ENCODE results near the gene PEX6.
"Not testable (repeated sequence)": the region's sequence is repeated elsewhere in the genome, so short reads cannot be mapped to it uniquely, and the experiment has no call there.

The PEX6 gene

DNA sequence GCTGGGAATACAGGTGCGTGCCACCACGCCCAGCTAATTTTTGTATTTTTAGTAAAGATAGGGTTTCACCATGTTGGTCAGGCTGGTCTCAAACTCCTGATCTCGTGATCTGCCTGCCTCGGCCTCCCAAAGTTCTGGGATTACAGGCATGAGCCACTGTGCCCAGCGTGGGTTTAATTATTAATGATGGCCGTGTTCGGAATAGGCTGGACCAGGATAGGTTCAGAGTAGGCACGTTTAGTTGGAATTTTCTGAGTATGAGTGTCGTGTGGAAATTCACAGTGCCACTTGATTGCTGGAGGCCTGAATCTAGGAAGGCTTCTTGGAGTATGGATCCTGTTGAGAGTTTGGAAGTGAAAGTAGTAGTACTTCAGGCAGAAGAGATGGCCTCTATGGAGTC lies 19.2 kb upstream of the PEX6 start:
- DNase-seq, result not testable (repeated sequence)

DNA sequence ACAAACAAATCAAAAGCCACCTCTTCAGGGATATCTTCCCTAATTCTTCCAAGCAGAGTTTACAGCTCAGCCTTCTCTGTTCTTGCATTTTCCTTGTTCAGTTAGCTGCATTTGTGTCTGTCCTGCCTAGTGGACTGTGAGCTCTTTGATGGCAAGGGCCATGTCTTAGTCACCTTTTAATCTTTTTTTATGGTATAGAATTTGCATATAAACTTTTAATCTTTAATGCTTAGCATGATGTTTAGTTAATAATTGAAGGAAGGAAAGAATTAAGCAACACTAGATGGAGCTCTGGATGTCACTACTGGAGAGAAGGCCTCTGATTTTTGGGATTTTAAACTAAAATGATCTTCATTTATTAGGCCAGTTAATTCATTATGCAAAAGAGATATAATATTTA lies 17.5 kb upstream of the PEX6 start:
- DNase-seq, result no peak

DNA sequence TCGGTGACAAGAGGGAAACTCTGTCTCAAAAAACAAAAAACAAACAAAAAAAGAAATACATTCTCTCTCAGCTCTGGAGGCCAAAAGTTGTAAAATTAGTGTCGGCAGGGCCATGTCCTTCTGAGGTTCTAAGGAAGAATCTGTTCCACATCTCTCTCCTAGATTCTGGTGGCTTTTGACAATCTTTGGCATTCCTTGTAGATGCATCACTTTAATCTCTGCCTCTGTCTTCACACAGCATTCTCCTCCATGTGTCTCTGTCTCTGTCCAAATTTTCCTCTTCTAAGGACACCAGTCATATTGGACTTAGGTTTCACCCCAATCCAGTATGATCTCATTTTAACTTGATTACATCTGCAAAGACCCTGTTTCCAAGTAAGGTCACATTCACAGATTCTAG lies 14.5 kb upstream of the PEX6 start:
- DNase-seq, result no peak

DNA sequence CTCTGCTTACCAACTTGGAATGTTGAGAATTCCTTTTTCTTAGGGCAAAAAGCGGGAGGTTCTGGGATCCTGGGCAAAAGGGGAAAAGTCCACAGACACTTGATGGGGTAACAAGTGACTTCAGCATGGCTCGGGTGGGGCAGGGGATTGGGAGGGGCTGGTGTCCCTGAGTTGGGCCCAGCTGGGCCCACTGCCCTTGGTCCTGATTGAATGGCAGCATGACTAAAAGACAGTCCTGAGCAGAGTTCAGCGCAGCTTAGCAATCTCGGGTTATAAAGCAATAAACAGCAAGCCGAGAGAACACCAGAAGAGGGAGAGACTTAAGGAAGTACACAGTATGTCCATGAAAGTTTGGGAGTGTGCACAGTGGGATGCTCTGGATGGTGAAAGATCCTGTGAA lies 10.9 kb upstream of the PEX6 start:
- DNase-seq, result no peak

DNA sequence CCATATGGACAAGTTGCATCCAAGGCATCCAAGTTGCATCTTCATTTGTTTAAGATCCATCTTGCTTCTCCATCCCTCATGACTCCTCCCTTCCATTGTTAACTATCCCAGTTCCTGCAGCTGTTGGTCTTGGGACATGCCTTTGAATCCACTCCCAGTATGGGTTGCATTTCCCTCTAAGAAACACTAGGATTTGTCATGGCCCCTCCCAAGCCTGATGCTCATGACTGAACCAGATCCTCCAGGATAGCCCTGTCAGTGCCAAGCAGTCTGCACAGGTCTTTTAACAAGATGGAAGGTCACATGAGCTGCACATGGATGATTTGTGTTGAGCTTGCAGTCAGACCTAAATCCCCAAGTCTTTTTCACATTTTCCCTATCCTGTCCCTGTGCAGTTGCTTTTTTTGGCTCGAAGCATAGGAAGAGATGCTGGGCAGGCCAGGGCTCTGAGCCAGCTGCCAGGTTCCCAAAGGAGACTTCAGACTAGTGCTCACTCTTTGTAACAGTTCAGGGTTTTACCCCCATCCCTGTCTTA lies 9.6 kb upstream of the PEX6 start:
- no peak for DNase-seq

DNA sequence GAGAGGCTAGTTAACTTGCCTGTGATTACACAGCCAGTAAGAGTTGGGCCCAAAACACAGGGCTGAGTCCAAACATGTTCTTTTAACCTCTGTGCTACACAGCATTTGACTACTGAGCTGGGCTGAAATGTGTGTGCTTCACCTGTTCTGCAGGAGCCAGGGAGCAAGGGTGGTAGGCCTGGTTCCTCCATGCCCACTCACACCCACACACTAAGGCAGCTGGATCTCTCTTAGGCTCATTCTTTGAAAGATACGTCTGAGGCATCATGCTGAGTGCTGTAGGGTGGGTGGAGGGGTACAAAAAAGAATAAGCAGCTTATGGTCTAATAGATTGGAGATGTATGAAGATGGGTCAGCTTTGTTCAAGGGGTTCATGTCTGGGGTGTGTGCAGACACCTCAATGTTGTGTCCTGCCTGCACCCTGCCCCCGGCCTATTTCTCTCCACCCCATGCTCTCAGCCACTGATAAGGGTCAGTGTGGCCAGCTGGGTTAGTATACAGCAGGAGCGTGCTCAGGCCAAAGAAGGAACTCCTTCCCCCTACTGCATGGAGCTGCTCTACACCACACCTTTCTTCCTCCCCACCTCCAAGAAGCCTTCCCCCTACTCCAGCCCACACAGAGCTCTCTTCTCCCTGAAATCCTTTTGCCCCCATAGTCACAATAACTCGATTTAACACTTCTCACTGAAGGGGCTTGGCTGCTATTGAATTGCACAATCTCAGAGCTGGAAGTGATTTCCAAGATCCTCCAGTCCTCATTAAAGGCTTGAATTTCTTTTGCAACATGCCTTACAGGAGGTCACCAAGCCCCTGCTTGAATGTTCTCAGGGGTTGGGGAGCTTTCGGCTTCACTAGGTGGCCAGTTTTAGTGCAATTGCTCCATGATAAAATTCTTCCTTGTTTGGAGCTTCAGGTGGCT lies 8.8 kb upstream of the PEX6 start:
- no peak for DNase-seq

DNA sequence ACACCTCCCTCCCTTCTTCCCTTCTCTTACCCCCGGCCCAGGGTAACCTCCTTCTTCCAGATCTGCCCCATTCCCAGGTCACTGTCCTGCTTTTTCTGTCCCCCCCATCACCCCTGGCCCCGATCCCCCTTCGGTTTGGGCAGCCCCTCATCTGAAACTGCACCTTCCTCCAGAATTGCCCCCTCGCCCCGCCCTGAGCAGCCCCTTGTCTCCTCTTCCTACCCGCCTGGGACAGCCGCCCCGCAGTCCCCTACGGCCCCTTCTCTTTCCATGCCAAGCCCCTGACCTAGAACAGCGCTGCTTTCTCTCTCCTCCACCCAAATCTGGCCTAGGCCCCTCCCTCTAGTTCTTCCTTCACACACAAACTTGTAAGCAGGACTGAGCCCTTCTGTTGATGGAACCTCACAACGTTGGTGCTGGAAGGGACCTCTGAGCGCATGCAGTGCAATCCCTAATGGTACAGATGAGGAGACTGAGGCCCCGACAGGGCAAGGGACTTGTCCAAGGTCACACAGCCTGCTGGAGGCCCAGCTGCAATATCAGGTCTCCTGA lies 6.0 kb upstream of the PEX6 start:
- DNase-seq, result no peak

DNA sequence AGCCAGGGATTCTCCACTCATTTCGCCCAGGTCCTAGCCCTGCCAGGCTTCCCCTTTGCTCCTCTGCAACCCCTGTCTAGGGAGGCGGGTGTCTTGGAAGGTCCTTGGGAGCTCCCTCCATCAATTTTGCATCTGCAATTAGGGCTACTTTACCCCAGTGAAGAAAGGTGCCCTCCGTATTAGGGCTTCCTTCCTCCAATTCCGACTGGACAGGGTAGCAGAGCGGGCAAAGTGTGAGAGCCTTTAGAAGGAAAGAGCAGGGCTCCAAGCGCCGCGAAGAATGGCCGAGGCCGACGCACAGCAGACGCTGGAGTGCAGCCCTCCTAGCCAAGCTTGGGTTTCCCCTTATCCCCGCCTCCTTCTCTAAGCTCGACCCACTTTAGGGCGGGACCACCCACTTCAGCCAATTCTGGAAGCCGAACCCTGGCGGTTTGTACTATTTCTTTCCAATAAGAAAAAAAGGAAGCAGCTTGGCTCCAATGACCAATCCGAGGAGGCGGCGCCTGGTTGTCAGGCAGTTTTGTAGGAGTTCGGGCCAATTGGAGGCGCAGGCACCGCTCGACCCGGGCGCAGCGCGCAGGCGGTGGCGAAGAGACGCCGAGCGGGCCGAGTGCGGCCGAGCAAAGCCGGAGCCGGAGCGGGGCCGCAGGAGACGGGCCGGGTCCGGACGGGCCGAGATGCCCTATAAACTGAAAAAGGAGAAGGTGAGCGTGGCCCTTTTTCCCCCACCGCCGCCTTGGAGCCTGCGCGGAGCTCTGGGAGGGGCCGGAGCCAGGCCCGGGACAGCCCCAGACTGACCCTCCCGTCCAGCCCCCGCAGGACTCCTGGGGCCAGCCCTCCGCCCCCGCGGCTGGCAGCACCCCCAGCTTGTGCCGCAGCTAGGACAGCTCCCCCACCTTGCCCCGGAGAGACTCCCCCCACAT lies 5.3 kb upstream of the PEX6 start, which contains the start of gene PPP2R5D:
Gene PPP2R5D (plus strand): TSS at position 570 of the 923 bp plus-strand sequence. CDS start 108 bp downstream, at position 678.
- peak; percentile 98 for DNase-seq

DNA sequence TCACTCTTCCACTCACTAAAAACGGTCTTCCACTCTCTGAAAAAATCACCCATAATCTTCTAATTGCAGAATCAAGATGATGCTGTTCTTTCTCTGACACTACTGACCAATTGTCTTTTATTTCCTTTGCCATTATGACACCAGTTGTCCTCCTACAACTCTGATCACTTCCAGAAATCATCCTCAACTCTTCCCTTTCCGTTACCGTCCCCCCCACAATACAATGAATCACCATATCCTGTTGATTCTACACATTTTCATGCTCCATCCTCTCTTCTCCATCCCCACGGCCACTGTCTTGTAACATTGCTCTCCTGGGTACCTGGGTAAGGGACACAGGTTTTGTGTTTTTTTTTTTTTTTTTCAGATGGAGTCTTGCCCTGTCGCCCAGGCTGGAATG lies 2.9 kb upstream of the PEX6 start:
- no peak for DNase-seq

DNA sequence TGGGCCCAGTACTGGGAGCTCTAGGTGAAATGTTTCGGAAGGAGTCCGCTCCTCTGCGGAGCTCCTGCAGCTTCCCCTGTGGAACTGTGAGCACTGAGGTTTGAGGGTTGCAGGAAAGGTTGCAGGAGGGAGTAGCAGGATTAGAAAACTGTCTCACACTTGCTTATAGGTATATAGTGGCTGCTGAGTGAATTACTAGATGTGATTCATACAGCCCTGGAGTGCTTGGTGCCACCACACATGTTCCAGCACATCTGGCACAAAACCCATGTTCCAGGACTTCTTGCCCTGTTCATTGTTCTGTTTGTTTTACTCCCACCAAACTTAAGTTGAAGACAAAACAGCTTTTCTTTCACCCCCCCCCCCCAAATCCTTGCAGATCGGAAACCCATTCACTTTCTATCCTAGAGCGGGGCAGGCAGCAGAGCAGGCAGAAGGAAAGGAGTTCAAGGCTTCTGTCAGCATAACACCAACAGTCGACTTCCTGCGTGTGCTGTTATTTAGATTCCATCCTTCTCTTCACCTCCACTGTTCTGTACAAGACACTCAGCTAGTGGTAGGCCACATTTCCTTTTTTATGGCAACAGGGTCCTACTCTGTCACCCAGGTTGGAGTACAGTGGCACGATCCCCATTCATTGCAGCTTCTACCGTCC lies 669 bp upstream of the PEX6 start:
- DNase-seq, result no peak

DNA sequence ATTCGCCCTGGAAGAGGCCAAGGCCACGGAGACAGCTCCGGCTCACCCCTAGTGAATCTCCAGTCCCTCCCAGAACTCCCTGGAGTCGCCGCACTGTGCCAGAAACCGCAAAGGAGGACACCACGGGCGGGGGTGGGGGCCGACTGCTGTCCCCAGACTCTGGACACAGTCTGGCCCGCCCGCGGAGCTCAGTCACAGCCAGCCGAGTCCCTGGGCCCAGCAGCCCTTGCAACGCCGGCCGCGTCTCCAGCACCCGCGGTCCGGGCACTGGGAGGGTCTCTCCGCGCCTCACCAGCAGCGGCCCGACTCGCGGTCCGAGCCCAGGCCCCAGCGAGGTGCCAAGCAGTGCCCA lies 518 bp downstream of the PEX6 start:
- DNase-seq, result no peak

DNA sequence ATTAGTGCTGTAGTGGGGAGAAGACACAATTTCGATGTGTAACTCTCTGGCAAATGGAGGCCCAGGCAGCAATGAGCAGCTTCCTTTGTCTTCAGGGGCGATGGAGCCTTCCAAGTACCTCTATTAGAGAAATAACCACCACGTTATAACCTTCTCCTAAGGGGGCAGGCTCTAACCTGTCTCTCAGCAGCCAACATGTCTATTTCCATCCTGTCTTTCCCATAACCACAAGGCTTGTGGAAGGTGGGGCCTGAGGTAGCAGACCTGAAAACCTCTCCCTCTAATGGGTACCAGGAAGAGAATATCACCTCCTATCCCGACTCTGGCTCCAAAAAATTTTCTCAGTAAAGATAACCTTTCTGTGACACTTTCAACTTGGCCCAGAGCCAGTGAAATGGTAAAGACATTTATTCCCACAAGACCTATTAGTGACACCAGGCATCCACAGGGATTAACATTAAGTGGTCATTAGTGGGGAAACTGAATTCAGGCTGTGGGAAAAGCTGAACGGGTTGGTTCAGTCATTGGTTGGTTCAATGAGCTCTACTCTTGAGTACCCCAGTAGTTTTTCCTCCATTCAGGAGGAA lies 4.0 kb downstream of the PEX6 start:
- DNase-seq, result no peak

DNA sequence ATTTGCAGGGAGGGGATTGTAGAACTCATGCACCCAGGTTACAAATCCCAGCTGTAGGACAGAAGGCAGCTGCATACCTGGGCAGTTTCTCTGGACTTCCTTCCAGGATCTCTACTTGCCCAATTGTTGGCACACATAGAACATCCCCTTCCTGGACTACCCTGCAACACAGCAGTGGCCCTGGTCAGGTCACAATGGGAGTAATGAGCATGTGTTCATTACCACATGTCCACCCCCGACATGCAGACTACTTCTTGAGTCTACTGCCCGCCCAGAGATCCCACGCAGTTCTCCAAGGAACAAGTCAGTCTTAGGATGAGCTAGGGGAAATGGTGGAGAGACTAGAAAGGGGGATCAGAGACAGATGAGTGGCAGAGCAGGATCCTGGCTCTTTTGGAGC lies 5.1 kb downstream of the PEX6 start:
- DNase-seq, result no peak

DNA sequence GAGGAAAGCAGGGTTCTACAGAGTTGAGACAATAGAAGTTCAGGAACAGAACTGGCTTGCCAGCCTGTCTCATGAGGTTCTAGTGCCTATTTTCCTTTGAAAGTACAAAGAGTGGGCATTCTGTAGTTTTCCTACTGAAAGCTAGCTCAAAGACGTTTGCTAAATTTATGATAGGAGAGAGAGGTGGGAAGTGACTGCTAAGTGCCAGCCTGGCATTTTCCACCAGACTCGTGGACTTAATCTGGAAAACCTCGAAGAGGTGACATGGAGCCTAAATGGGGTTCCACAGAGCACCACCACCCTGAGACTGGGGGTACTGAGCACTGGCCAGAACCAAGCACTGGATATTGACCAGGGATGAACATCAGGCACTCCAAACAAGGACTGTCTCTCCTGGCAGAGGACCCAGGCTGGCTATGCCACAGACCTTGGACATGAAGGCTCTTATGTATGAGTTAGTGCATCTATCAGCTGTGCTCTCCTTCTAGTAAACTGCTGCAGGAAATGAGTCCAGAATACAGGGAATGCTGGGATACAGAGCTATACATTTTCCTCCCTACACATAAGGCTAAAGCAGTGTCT lies 7.1 kb downstream of the PEX6 start:
- DNase-seq, result no peak

DNA sequence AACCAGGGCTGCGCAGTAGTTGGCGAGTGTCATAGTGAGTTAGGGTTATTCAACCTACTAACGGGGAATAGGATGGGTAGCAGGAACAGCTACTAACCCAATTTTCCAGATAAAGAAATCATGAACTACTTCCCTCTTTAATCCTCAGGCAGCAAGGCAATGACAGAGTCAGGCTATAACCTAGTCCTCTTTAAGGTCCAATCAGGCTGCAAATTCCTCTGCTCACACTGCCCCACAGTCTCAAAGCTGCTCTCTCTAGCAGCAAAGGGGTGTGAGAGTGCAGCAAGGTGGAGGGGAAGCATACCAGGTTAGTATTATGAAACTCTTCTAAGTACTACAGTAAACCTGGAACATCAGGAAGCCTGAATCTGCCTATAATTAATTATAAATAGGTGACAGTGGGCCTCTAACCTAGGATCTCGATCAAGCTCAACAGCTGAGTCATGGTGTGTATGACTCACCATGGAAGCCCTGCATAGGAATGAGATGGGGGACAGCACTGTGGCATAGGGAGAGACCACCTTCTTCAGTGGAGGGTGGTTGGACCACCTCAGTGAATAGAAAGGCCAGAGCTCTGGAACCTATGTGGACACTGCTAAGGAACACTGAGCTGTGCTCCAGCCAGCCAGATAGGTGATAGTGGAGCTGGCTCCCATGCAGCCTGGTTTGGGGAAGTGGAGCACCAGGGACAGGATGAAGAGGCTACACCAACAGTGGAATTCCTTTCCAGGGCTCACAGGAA lies 7.9 kb downstream of the PEX6 start:
- DNase-seq, result no peak

DNA sequence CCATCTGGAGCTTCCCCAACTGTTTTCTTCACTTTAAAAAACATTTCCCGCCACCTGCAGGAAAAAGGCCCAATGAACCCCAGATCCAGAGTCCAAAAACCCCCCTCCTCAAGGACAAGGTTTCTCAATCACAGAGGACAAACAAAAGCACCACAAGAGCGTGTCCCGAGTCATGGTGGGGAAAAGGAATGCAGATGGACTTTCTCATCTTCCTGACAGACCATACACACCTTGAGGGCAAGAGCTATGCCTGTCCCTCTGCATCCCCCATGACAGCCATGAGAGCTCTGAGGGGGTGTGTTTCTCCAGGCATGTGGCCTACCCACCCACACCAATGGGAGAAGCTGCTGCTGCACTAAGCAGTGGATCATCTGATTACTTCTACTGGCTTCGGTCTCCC lies 9.0 kb downstream of the PEX6 start:
- no peak for DNase-seq

DNA sequence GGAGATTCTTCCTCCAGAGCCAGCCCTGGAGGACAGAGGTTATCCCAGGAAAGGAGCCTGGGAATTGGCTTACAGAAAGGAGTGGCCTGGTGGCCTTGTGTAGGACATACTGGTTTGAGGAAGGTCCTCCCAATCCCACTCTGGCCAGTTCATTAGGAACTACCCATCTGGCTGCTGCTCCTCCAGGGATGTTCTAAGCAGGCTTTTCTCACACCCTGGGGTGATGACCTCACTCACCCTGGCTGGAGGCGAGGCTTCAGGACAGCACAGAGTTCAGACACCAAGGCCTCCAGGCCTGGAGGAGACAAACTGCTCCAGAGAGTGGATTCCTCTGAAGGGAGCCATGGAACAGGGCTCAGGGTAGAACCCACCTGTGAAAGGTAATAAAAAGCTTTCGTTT lies 9.6 kb downstream of the PEX6 start:
- DNase-seq, result no peak

DNA sequence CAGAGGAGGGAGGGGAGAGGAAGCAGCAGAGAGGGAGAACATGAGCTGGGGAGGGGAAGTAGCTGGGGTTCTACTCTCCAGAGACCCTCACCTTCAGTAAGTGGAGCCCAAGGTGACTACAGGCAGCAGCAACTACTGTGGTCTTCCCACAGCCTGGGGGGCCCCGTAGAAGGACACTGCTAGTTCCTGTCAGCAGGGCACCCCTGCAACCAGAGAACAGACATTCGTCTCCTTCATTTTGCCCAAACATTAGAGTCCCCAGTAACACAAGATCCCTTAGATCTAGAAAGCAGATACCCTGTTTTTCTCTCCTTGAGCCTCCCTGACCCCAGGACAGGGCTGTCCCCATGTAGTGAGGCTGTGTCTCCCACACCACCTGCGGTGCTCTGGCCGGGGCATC lies 10.2 kb downstream of the PEX6 start:
- DNase-seq, result no peak

DNA sequence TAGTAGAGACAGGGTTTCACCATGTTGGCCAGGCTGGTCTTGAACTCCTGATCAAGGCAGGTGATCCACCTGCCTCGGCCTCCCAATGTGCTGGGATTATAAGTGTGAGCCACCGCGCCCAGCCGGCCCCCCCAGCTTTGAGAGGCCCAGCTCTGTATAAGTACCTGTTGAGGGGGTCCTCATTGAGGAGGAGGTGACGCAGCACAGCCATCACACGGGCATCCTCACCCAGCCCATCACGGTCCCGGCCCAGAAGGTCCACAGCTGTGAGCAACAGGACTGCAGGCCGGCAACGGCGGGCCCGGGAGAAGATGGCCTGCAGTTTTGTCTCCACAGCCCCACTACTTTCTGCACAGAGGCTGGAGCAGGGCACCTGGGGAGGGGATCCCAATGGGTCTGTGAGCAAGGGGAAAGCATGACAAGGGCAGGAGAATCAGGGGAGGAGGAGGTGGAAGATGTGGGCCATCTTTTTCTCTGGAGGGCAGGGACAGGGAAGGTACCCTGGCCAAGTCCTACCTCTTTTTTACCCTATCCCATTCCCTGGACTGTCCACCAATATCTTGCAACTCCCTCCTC lies 10.8 kb downstream of the PEX6 start:
- no peak for DNase-seq

DNA sequence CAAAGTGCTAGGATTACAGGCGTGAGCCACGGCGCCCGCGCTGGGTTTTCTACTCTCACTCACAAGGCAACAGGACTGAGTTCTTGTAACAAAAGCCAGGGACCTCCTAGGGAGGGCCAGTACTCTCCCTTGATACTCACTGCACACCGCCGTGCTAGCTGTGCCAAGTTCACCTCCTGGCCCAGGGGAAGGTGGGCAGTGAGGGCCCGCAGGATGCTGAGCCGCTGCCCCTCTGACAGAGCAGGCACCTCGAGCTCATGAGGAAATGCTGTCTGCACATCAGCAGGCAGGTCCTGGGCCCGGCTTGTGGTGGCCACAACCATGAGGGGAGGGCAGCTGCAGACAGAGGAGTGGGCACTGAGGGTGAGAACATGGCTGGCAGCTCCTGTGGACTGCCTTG lies 11.8 kb downstream of the PEX6 start:
- no peak for DNase-seq

DNA sequence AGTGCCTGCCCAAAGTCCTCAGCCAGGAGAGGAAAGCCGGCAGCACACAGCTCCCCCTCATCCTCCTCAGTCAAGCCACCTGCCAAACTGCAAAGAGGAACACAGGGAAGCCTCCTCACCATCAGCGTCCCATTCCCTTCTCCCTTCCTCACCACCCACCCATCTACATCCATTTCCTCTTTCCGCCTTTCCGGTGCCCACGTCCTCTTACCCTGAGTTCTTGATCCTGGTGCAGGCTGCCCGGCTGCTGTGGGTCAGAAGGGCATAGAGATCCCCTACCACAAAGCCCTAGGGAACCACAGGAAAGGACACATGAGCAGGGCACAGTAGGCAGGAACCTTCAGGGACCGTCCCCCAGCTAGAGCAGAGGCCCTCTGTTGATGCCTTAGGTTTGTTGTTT lies 12.4 kb downstream of the PEX6 start:
- no peak for DNase-seq

All from CD4-positive, alpha-beta T cell treated with Interleukin-15 for 1 hour (primary cell).